G401 (cell line): ENCODE results near the gene CHID1. TPM values are rescaled to one million over a fixed set of nuclear protein-coding genes. Genes with fewer than 3 reads are reported as not detected.

Experiments
- DNase-seq: peaks from one replicate; pipeline ENCODE4 v3.0.0-alpha.2; 2015; ENCODE audit warnings: low spot score
- in situ Hi-C: cut with HindIII; loops from 2 replicates; pipeline ENCODE4 v1.10.0; 2016; ENCODE audit warnings: low sequenced_read_pairs, mixed read lengths
- total RNA-seq: library from RNA; depleted of rRNA; stranded (reverse); fragments of >200 nt; shearing (Covaris generic); gene quantifications from 2 replicates; pipeline ENCODE4 v1.2.3, GENCODE V29; 2014; rRNA removed

CHID1 gene
- 64.2 and 83.4 TPM in 2 replicates for total RNA-seq

- in situ Hi-C loops, result no loop called here
- DNase-seq, result peak; percentile 83
These were observed at the start of gene CHID1 for GRCh38 chr11:910589-911030. Gene CHID1, minus strand, starts transcription at chr11:910810. Its CDS starts 5,994 bp downstream, at chr11:904816.

- no peak for DNase-seq
- in situ Hi-C loops, result no loop called here
These were observed 49.0 kb upstream of the CHID1 start for GRCh38 chr11:959608-960007.

GRCh38 chr11:959027-959426 lies 48.4 kb upstream of the CHID1 start:
- in situ Hi-C loops, result no loop called here
- no peak for DNase-seq

GRCh38 chr11:958101-958500 lies 47.5 kb upstream of the CHID1 start:
- DNase-seq, result no peak
- in situ Hi-C loops, result no loop called here

- in situ Hi-C loops, result no loop called here
- DNase-seq, result no peak
These were observed 46.8 kb upstream of the CHID1 start for GRCh38 chr11:957212-957920.

- DNase-seq, result peak; percentile 79
These were observed 44.8 kb upstream of the CHID1 start for GRCh38 chr11:955154-956063.

GRCh38 chr11:954392-955153 lies 44.0 kb upstream of the CHID1 start:
- in situ Hi-C loops, result no loop called here
- no peak for DNase-seq

More at GRCh38 chr11:955154-956063, 44.8 kb upstream of the CHID1 start:
- in situ Hi-C loops, result no loop called here

GRCh38 chr11:953512-953911 lies 42.9 kb upstream of the CHID1 start:
- DNase-seq, result peak; percentile 80
- in situ Hi-C loops, result no loop called here

GRCh38 chr11:952406-953385 lies 42.1 kb upstream of the CHID1 start:
- in situ Hi-C loops, result no loop called here
- DNase-seq, result peak; percentile 73

- in situ Hi-C loops, result no loop called here
- DNase-seq, result no peak
These were observed 40.9 kb upstream of the CHID1 start for GRCh38 chr11:951507-951906.

GRCh38 chr11:947744-948143 lies 37.1 kb upstream of the CHID1 start:
- in situ Hi-C loops, result no loop called here
- no peak for DNase-seq

GRCh38 chr11:945986-946385 lies 35.4 kb upstream of the CHID1 start:
- peak; percentile 80 for DNase-seq
- in situ Hi-C loops, result no loop called here

GRCh38 chr11:944711-945470 lies 34.3 kb upstream of the CHID1 start:
- in situ Hi-C loops, result no loop called here
- DNase-seq, result no peak

GRCh38 chr11:942823-943222 lies 32.2 kb upstream of the CHID1 start:
- in situ Hi-C loops, result no loop called here

GRCh38 chr11:940496-941135 lies 30.0 kb upstream of the CHID1 start:
- in situ Hi-C loops, result no loop called here
- DNase-seq, result peak; percentile 64

More at GRCh38 chr11:942823-943222, 32.2 kb upstream of the CHID1 start:
- DNase-seq, result no peak

- in situ Hi-C loops, result no loop called here
- no peak for DNase-seq
These were observed 27.2 kb upstream of the CHID1 start for GRCh38 chr11:937841-938261.

GRCh38 chr11:936199-936598 lies 25.6 kb upstream of the CHID1 start:
- DNase-seq, result no peak
- in situ Hi-C loops, result no loop called here
